K562 treated with DMSO at 1 percent for 24 hours (cell line): ENCODE data around the gene APBA1. TPM values are rescaled to one million over a fixed set of nuclear protein-coding genes. Genes with fewer than 3 reads are reported as not detected.

Source experiments
- total RNA-seq: library from RNA; unstranded; fragments of 300-600 nt; gene quantifications from 2 replicates; pipeline ENCODE4 v1.2.3, GENCODE V29; 2022; ENCODE audit warnings: low read depth; ENCODE audit not compliant: insufficient read depth

Gene APBA1
- not detected in 2 replicates for total RNA-seq

DNA sequence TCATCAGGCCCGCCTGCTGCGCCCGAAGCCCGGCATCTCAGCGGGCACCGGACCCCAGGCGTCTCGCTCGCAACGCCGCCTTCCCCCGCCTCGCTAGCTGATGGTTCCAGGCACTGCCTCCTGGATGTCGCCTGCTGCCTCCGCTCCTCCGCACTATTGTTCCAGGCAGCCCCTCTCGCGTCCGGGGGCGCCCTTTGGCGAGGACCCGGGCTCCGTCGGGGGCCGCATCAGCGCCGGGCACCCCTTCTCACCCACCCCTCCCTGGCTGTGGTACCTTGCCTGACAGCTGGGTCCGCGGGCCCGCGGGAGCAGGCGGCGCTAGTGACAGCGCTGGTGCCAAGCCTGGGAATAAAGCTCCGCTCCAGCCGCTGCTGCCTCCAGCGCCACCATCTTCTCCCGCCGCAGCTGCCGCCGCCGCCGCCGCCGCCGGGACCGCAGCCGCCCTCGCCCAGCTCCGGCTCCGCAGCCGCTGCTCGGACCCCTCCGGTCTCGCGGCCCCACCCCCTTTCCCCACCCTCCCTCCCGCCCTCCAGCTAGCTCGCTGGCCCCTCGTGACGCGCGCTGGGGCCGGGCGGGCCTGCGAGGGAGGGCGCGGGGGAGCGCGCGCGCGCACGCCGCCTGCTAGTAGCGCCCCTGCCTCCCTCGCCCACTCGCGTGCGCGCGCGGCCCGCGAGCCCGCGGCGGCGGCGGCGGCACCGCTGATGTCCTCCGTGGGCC lies at the start of gene APBA1:
TSS of gene APBA1 (minus strand) at position 493 of the 717 bp plus-strand sequence.

Other genes with a start within 250 kb of the APBA1 start
- 8.0 and 11.3 TPM in 2 replicates for gene PTAR1, start 87.6 kb upstream of the APBA1 start, total RNA-seq
- not detected in 2 replicates for gene CFAP95, start 148.4 kb upstream of the APBA1 start, total RNA-seq